Neural cell (in vitro differentiated cells): Measurements from ENCODE around the gene SYMPK. TPM values are rescaled to one million over a fixed set of nuclear protein-coding genes. Genes with fewer than 3 reads are reported as not detected.

Source experiments
- H2AFZ ChIP-seq: fragments of 200-600, 300-800 bp; sonication (generic), shearing (Covaris generic); 2 replicates; pipeline ENCODE4 v1.6.0; 2014; ENCODE audit warnings: low read depth, mild to moderate bottlenecking, antibody characterized with exemption, low read length, moderate library complexity
- H3F3A ChIP-seq: fragments of 200-600 bp; shearing (Covaris generic); 2 replicates; pipeline ENCODE4 v1.6.1; 2016; ENCODE audit warnings: mild to moderate bottlenecking, moderate library complexity, mixed read lengths, antibody characterized with exemption, low read length; ENCODE audit not compliant: insufficient read depth, poor library complexity, severe bottlenecking
- H3K27ac ChIP-seq: fragments of 200-600, 300-800 bp; sonication (generic), shearing (Covaris generic); 2 replicates; pipeline ENCODE4 v1.5.1; 2014; ENCODE audit warnings: mild to moderate bottlenecking, low read length, moderate library complexity
- H3K27me3 ChIP-seq: fragments of 300-800, 200-600 bp; sonication (generic), shearing (Covaris generic); 2 replicates; pipeline ENCODE4 v1.6.0; 2014; ENCODE audit warnings: mild to moderate bottlenecking, low read depth, low read length, moderate library complexity; ENCODE audit not compliant: insufficient read depth
- H3K36me3 ChIP-seq: fragments of 300-800, 200-600 bp; sonication (generic), shearing (Covaris generic); 2 replicates; pipeline ENCODE4 v1.5.1; 2014; ENCODE audit warnings: mild to moderate bottlenecking, antibody characterized with exemption, low read length, moderate library complexity; ENCODE audit not compliant: insufficient read depth
- H3K4me2 ChIP-seq: fragments of 300-800, 200-600 bp; sonication (generic), shearing (Covaris generic); 2 replicates; pipeline ENCODE4 v1.6.0; 2014; ENCODE audit warnings: mild to moderate bottlenecking, low read length
- H3K4me3 ChIP-seq: fragments of 300-800, 200-600 bp; sonication (generic), shearing (Covaris generic); 2 replicates; pipeline ENCODE4 v1.5.1; 2014; ENCODE audit warnings: mild to moderate bottlenecking, low read length, moderate library complexity
- H3K79me2 ChIP-seq: fragments of 200-600 bp; shearing (Covaris generic); replicated peaks from 2 replicates; pipeline ENCODE4 v1.6.0; 2014; ENCODE audit warnings: mild to moderate bottlenecking, low read length, moderate library complexity; ENCODE audit not compliant: insufficient read depth
- H3K9ac ChIP-seq: fragments of 300-800, 200-600 bp; sonication (generic), shearing (Covaris generic); 2 replicates; pipeline ENCODE4 v1.6.1; 2016; ENCODE audit warnings: mild to moderate bottlenecking, low read length, mixed read lengths
- H3K9me2 ChIP-seq: fragments of 200-600 bp; shearing (Covaris generic); 2 replicates; pipeline ENCODE4 v1.6.1; 2016; ENCODE audit warnings: mild to moderate bottlenecking, low read length, mixed read lengths; ENCODE audit not compliant: insufficient read depth
- H3K9me3 ChIP-seq: fragments of 200-600, 300-800 bp; sonication (generic), shearing (Covaris generic); 2 replicates; pipeline ENCODE4 v1.6.1; 2016; ENCODE audit warnings: mild to moderate bottlenecking, mixed run types, low read length, moderate library complexity, mixed read lengths
- H4K20me1 ChIP-seq: fragments of 200-600 bp; shearing (Covaris generic); 2 replicates; pipeline ENCODE4 v1.6.1; 2016; ENCODE audit warnings: mild to moderate bottlenecking, mixed run types; ENCODE audit not compliant: insufficient read depth
- EP300 ChIP-seq: fragments of 450-650 bp; conservative IDR thresholded peaks from 2 replicates; pipeline ENCODE4 v1.6.1; 2014; ENCODE audit warnings: antibody characterized with exemption, mild to moderate bottlenecking, moderate library complexity; ENCODE audit not compliant: poor library complexity, severe bottlenecking
- EZH2 ChIP-seq: fragments of 200-600, 300-800 bp; shearing (Covaris generic), sonication (generic); IDR thresholded peaks from 2 replicates; pipeline ENCODE4 v1.6.1; 2014; ENCODE audit warnings: antibody characterized with exemption, low read length, borderline replicate concordance, mild to moderate bottlenecking; ENCODE audit not compliant: insufficient read depth, poor library complexity, severe bottlenecking
- MXI1 ChIP-seq: fragments of 450-650 bp; conservative IDR thresholded peaks from 2 replicates; pipeline ENCODE4 v1.6.1; 2014; ENCODE audit warnings: antibody characterized with exemption, mild to moderate bottlenecking; ENCODE audit not compliant: poor library complexity, severe bottlenecking
- POLR2AphosphoS5 ChIP-seq: IDR thresholded peaks from 2 replicates; pipeline ENCODE4 v1.6.1; 2012
- RAD21 ChIP-seq: fragments of 450-650 bp; conservative IDR thresholded peaks from 2 replicates; pipeline ENCODE4 v1.6.1; 2014; ENCODE audit warnings: antibody characterized with exemption, mild to moderate bottlenecking, moderate library complexity
- SMC3 ChIP-seq: fragments of 450-650 bp; conservative IDR thresholded peaks from 2 replicates; pipeline ENCODE4 v1.6.1; 2014; ENCODE audit warnings: antibody characterized with exemption, mild to moderate bottlenecking, moderate library complexity; ENCODE audit not compliant: poor library complexity
- TAF1 ChIP-seq: IDR thresholded peaks from 2 replicates; pipeline ENCODE4 v1.6.1; 2012; ENCODE audit warnings: low read depth
- polyA plus RNA-seq: library from polyadenylated mRNA; depleted of rRNA; stranded (reverse); fragments of >200 nt; gene quantifications from 2 replicates; pipeline ENCODE4 v1.2.3, GENCODE V29; 2014
- TF ChIP-seq, protein P1 (sequence below): IDR thresholded peaks from 2 replicates; pipeline ENCODE4 v1.6.1; 2012; ENCODE audit warnings: borderline replicate concordance
- TF ChIP-seq, protein P2 (sequence below): fragments of 450-650 bp; IDR thresholded peaks from 2 replicates; pipeline ENCODE4 v1.5.1; 2014; ENCODE audit warnings: antibody characterized with exemption, mild to moderate bottlenecking, moderate library complexity; ENCODE audit not compliant: poor library complexity, severe bottlenecking

The SYMPK gene
- polyA plus RNA-seq, 1 donor from 2014 or later = 22.2 TPM

DNA sequence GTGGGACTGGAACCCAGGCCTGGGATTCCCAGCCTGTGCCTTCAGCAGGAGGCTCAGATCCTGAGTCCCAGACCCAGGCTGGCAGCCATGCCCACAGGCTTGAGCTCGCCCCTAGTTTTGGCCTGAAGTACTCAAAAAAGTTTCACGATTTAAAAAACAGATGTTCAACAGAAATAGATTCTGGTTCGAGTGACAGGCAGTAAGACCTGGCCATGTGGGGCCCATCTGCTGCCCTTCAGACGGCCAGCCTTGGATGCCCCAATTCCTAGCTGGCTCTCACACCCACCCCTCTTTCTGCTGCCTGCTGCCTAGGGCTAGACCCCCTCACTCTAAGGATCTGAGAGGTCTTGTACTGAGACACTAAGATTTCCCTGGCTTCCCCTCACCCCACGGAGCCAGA, 77.8 kb downstream of the SYMPK start:
- H3K79me2 ChIP-seq = no peaks in the 10 kb centered on the region
- TF ChIP-seq TAF1 (no peak), EP300 (no peak), POLR2AphosphoS5 (no peak), SMC3 (no peak), RAD21 (no peak)
- H3K9me2 ChIP-seq = no peaks in the 10 kb centered on the region
- H3K27me3 ChIP-seq = no peaks in the 10 kb centered on the region
- no peak overlapping the region for H3K9ac ChIP-seq
- no peaks in the 10 kb centered on the region for H3F3A ChIP-seq
- no peaks in the 10 kb centered on the region for H3K9me3 ChIP-seq
- H2AFZ ChIP-seq = no peak overlapping the region
- H4K20me1 ChIP-seq = no peaks in the 10 kb centered on the region
- H3K4me2 ChIP-seq = no peak overlapping the region
- peaks cover 6% of the 10 kb centered on the region for H3K36me3 ChIP-seq
- no peak overlapping the region for H3K27ac ChIP-seq
- H3K4me3 ChIP-seq = no peak overlapping the region

DNA sequence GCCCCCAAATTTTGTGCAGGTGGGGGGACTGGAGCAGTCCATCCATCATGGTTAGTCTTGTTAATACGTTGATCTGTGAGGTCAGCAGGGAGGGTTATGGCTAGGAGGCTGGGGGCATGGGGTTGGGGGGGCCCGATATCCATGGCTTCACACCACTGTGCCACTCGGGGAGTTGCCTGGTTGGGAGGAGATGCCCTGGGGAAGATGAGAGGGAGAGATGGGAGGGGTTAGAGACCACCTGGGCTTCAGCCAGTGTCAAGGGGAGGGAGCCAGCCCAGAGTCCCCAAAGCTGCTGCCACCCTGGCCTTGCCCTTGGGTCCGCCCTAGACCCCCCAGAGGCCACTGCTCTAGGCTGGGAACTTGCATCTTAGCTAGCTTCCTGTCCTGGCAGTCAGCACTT, 78.9 kb downstream of the SYMPK start:
- no peak overlapping the region for H3K4me3 ChIP-seq
- no peaks in the 10 kb centered on the region for H3K9me2 ChIP-seq
- H3K4me2 ChIP-seq = no peak overlapping the region
- H3K36me3 ChIP-seq = peaks cover 3% of the 10 kb centered on the region
- H2AFZ ChIP-seq = no peak overlapping the region
- no peaks in the 10 kb centered on the region for H4K20me1 ChIP-seq
- no peaks in the 10 kb centered on the region for H3K9me3 ChIP-seq
- no peak overlapping the region for H3K9ac ChIP-seq
- H3F3A ChIP-seq = no peaks in the 10 kb centered on the region
- no peak overlapping the region for H3K27ac ChIP-seq
- H3K27me3 ChIP-seq = no peaks in the 10 kb centered on the region
- no peaks in the 10 kb centered on the region for H3K79me2 ChIP-seq
- TF ChIP-seq EP300 (no peak), MXI1 (no peak), EZH2 (no peak), RAD21 (no peak), SMC3 (no peak), TAF1 (no peak), POLR2AphosphoS5 (no peak)
- TF ChIP-seq, protein P1, sequence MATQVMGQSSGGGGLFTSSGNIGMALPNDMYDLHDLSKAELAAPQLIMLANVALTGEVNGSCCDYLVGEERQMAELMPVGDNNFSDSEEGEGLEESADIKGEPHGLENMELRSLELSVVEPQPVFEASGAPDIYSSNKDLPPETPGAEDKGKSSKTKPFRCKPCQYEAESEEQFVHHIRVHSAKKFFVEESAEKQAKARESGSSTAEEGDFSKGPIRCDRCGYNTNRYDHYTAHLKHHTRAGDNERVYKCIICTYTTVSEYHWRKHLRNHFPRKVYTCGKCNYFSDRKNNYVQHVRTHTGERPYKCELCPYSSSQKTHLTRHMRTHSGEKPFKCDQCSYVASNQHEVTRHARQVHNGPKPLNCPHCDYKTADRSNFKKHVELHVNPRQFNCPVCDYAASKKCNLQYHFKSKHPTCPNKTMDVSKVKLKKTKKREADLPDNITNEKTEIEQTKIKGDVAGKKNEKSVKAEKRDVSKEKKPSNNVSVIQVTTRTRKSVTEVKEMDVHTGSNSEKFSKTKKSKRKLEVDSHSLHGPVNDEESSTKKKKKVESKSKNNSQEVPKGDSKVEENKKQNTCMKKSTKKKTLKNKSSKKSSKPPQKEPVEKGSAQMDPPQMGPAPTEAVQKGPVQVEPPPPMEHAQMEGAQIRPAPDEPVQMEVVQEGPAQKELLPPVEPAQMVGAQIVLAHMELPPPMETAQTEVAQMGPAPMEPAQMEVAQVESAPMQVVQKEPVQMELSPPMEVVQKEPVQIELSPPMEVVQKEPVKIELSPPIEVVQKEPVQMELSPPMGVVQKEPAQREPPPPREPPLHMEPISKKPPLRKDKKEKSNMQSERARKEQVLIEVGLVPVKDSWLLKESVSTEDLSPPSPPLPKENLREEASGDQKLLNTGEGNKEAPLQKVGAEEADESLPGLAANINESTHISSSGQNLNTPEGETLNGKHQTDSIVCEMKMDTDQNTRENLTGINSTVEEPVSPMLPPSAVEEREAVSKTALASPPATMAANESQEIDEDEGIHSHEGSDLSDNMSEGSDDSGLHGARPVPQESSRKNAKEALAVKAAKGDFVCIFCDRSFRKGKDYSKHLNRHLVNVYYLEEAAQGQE = no peak
- TF ChIP-seq, protein P2, sequence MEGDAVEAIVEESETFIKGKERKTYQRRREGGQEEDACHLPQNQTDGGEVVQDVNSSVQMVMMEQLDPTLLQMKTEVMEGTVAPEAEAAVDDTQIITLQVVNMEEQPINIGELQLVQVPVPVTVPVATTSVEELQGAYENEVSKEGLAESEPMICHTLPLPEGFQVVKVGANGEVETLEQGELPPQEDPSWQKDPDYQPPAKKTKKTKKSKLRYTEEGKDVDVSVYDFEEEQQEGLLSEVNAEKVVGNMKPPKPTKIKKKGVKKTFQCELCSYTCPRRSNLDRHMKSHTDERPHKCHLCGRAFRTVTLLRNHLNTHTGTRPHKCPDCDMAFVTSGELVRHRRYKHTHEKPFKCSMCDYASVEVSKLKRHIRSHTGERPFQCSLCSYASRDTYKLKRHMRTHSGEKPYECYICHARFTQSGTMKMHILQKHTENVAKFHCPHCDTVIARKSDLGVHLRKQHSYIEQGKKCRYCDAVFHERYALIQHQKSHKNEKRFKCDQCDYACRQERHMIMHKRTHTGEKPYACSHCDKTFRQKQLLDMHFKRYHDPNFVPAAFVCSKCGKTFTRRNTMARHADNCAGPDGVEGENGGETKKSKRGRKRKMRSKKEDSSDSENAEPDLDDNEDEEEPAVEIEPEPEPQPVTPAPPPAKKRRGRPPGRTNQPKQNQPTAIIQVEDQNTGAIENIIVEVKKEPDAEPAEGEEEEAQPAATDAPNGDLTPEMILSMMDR = no peak
